SW480 (cell line): ENCODE measurements around the gene RPS8.
A peak's percentile ranks its signal among the peaks of the same experiment; 100 is the strongest.
"Not testable (repeated sequence)": the region's sequence is repeated elsewhere in the genome, so short reads cannot be mapped to it uniquely, and the experiment has no call there.

ENCODE experiments used
- DNase-seq: peaks from one replicate; pipeline ENCODE4 v3.0.0-alpha.2; 2016; ENCODE audit warnings: low spot score

The RPS8 gene

DNA sequence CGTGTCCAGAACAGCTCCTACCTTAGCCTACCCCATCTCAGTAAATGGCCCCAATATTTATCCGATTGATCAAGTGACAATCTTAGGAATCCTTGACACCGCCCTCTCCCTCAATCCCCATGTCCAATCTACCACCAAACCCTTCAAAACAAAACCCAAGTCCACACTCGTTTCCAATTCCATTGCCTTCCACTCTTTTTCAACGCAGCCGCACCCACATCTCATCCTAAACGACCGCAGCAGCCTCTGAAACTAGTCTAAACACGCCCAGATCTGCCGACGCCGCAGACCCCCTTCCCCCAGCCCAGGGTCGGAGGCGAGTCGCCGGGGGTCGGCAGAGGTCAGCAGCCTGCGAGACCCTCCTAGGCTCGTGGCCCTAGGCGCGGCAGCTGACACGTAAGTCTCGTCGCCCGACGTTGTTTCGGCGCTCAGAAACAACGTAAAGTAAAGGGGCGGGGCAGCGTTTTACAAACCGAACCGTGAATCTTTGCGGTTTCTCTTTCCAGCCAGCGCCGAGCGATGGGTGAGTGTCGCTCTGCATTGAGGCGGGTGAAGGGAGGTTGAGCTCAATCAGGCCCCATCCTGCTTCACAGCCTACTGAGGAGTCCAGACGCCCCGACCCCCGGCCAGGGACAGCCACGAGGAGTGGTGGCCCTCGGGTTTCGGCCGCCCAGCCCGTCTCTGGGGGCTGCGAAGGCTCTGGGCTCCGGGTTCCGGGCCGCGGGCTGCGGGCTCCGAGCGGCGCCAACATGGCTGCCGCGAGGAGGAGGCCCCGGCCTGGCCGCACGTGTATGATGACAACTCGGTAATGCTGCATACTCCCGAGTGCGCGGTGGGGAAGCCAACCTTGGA is at the start of gene RPS8:
Gene RPS8, plus strand, starts transcription at position 463 of the 852 bp plus-strand sequence. Its CDS starts 57 bp downstream, at position 520.
- peak; percentile 90 for DNase-seq

DNA sequence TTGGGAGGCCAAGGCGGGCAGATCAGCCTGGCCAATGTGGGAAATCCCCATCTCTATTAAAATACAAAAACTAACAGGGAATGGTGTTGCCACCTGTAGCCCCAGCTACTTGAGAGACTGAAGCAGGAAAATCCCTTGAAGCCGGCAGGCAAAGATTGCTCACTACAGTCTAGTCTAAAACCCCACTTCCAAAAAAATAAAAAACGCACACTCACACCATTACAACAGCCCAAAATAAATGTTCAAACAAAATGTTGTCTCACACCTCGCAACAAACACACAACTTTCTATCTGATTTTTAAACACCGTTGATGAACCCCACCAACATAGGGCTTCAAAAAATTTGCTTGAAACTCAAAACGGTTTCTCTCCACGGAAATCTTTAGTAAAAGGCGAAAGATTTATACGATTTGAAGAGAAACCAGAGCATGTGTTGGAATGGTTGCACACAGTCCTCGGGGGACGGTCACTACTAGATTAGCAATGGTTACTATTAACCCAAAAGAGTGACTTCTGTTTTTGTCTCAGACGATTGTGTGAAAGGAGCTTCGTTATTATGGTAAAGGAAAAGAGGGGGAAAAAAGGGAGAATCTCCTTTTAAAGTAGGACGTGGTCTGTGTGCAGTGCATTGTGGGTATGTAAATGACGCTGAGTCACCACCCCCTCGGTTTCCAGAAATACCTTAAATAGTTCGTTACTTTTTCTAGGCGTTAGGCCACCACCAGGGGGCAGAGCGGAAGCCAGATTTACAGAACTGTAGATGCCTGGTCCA is 44.4 kb upstream of the RPS8 start, which contains the start of gene RNU5D-1:
Gene RNU5D-1, minus strand, starts transcription at position 430 of the 772 bp plus-strand sequence.
- peak; percentile 95 for DNase-seq

DNA sequence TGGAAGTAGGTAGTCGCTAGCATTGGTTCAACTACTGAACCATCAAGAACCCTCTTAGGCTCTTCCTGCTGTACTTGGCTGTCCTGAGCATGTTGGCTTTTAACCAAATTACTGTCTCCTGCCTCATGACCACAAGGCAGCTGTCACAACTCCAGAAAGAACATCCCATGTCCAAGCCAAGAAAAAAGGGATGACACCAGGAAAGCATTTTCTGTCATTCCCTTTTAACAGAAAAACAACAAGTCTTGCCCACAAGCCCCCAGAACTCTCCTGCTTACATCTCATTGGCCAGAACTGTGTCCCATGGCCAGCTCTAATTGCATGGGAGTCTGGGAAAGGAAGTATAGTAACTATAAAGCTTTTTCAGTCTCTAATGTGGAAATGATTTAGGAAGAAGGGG is 42.0 kb upstream of the RPS8 start:
- DNase-seq = no peak

DNA sequence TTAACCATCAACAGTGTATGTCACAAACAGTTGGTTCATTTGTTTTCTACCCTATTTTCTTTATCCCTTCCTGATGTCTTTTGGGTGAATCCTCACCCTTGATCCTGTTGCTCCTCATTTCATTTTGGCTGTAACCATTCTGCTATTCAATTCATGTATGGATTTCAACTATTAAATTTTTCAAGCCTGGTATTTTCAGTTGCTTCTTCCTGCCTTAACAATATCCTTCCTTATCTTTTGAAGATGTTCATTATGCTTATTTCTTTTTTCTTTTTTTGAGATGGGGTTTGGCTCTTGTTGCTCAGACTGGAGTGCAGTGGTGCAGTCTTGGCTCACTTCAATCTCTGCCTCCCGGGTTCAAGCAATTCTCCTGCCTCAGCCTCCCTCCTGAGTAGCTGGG is 41.6 kb upstream of the RPS8 start:
- no peak for DNase-seq

DNA sequence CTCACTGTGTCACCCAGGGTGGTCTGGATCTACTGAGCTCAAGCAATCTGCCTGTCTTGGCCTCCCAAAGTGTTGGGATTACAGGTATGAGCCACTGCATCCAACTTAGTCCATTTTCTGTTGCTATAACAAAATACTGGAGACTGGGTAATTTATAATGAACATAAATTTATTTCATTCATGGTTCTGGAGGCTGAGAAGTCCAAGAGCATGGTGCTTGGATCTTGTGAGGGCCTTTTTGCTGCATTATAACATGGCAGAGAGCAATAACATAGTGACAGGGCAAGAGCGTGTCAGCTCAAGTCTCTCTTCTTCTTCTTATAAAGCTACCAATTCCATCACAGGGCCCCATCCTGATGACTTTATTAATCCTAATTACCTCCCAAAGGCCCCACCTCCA is 39.3 kb upstream of the RPS8 start:
- DNase-seq = no peak

DNA sequence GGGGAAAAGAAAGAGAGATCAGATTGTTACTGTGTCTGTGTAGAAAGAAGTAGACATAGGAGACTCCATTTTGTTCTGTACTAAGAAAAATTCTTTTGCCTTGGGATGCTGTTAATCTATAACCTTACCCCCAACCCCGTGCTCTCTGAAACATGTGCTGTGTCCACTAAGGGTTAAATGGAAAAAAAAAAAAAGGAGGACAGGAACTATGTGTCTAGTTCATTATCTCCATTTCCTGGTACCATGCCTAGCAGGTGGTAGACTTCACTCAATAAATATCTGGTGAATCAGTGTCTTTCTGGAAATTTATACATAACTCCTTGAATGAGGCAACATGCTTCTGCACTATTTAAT is 36.4 kb upstream of the RPS8 start:
- not testable (repeated sequence) for DNase-seq

DNA sequence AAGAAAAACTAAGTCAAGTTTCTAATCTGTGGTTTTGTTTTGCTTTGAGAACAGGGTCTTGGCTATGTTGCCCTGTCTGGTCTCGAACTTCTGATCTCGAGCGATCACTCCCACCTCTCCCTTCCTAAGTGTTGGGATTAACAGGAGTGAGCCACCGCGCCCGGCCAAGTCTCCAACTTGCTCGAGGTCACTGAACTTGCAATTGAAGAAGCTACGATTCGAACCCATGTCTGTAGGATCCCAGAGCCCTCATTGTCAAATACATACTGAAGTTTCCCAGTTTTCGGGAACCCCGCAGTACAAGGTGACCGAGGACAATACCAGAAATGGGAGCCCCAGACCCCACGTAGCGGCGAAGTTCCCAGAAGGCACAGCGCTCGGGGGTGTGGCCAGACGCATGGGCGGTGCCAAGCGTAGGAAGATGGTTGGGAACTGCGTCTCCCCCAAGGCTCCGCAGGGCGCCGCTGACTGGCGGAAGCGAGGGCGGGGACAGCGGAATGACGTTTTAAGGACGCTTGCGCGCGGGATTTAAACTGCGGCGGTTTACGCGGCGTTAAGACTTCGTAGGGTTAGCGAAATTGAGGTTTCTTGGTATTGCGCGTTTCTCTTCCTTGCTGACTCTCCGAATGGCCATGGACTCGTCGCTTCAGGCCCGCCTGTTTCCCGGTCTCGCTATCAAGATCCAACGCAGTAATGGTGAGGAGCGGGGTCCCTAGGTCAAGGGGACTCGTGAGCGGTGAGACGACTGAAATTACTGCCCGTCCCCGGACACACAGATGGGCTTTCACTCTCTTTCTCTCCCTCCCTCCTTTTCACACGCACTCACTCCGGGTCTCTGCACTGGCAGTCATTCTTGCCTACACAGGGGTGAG is 35.8 kb upstream of the RPS8 start, which contains the start of gene KIF2C:
Gene KIF2C, plus strand, starts transcription at position 531 of the 872 bp plus-strand sequence. Its CDS starts 96 bp downstream, at position 627.
- peak; percentile 96 for DNase-seq

DNA sequence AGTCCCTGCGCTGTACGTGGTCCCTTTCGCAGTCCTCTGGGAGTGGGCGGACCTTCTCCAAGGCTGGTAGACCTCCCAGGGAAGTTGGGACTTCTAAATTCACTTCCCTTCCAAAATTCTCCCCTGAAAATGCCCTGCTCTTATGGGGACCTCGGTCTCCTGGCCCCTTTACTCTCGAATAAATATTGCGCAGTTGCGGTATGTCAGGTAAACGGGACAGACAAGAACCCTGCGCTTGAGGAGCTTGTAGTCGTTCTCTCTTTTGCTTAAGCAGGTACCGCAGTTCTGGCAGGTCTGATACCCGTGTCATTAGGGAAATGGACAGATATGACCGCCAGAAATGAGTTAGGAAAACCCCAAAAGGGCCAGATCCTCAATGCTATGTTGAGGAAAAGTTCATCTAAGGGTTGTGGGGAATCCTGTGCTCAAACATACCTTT is 35.1 kb upstream of the RPS8 start:
- no peak for DNase-seq

DNA sequence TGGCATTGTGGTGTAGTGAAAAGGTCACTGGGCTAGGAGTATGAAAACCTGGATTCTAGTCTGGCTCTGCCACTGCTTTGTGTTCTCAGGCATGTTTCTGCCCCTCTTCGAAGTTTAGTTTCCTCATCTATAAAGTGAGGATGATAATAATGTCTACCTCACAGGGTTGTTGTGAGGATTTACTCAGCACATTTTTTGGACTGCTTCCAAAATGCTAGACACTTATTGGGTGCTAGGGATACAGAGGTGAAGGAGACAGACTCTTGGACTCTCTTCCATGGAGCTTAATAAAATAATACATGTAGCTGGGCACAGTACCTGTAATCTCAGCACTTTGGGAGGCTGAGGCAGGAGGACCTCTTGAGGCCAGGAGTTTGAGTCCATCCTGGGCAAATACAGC is 32.1 kb upstream of the RPS8 start:
- DNase-seq = no peak

DNA sequence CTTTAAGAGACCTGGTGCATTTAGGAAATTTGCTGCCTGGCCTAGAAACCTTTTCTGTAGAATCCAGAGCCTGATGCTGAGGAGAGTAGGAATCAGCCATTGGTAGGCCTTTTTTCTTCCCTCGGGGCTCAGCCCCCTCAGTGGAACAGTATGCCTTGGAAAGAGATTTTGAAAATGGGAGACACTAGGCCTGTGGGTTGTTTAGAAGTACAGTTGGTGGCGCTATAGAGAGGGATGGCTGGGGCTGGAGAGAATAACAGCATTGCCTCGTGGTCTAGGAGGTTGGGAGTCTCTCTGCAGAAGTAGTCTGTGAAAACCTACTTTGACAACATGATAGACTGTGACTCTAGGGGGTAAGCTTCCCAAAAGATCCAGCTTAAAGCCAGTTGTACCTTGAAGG is 27.5 kb upstream of the RPS8 start:
- no peak for DNase-seq

DNA sequence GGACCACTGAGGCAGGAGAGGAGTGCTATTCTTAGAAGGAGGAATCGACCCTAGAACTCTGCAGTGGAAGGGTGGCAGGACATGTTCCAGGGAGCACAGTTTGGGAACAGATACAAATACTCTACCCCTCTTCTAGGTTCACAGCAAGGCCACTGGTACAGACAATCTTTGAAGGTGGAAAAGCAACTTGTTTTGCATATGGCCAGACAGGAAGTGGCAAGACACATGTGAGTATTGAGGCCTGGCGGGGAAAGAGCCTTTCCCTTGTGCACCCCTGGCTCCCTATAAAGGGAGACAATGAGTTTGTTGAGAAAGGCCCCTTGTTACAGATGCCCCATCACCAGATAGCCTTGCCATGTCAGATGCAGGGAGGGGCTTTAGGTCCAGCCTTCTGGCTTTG is 17.9 kb upstream of the RPS8 start:
- DNase-seq = no peak

DNA sequence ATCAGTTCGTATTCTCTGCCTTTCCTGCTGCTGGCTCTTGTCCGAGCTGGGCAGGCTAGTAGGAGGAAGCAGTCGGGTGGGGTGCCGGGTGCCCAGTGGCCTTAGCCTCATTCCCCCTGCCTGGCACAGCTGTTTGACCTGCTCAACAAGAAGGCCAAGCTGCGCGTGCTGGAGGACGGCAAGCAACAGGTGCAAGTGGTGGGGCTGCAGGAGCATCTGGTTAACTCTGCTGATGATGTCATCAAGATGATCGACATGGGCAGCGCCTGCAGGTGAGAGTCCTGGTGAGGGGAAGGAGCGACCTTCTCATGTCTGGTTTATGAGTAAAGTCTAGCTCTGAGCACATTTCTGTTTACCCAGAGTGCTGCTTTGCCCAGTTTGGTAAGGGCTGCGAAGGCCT is 16.3 kb upstream of the RPS8 start:
- DNase-seq = no peak

DNA sequence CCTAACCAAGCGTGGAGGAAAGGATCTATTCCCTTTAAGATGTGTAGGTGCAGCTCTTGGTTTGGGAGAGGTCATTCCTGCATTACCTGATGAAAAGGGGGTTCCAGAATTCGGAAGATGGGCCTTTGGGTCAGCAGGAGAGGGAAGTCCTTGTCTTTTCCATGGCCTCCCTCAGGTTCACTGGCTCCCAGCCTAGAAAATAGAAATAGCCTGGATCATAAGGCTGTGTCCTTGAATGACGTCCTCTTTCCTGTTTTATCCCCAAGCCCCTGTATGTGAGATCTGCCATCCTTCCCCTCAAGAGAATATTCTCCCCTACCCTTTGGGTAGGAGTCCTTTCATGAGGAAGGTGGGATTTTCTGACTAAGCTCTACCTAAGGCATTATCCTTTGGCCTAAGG is 14.5 kb upstream of the RPS8 start:
- DNase-seq = no peak

DNA sequence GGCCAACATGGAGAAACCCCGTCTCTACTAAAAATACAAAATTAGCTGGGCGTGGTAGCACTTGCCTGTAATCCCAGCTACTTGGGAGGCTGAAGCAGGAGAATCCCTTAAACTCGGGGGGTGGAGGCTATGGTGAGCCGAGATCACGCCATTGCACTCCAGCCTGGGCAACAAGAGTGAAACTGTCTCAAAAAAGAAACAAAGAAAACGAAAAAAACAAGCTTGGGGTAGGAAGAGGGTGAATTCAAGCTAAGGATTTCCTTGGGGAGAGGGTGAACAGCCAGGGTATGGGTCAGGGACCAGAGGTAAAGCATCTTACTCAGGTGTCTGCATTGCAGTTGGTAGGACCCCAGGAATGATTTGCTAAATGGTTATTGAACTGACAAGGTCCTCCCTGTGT is 8.9 kb upstream of the RPS8 start:
- not testable (repeated sequence) for DNase-seq

DNA sequence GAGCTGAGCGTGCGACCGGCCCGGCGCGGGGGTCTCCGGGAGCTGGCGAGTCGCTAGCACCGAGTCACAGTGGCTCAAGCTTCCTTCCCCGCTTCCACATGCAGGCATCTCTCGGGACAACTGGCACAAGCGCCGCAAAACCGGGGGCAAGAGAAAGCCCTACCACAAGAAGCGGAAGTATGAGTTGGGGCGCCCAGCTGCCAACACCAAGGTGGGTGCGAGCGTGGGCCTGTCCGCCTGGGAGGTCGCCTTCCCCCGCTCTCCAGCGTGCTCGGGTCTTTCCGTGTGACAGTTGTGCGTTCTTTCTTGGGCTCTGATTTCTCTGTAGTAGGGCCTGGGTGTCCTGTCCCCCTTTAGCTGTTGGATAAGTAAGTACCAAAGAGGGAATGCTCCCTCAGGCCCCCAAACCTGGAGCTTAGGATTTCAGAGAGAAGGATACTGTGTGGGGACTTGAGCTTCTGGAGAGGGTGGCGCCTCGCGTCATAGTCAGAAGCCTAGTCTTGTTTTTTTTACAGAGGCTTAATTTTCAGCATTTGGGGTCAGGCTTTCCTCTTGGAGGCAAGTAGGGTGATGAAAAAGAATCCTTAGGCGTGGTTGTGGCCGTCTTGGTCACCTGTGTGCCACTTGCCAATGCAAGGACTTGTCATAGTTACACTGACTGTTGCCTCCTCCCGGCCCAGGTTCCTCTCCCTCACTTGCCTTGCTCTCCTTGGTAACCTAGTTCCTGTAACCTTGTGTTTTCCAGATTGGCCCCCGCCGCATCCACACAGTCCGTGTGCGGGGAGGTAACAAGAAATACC is 790 bp downstream of the RPS8 start:
- DNase-seq = no peak

DNA sequence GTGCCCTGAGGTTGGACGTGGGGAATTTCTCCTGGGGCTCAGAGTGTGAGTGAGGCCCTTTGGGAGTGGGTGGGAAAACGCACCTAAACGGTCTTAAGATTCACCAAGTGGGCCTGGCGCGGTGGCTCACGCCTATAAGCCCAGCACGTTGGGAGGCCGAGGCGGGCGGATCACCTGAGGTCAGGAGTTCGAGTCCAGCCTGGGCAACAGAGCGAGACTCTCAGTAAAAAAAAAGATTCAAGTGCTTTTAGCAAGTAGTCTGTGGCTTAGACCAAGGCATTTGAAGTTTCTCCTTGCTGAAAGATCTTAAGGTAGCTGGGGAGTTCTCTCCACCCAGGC is 1.4 kb downstream of the RPS8 start:
- DNase-seq = no peak

DNA sequence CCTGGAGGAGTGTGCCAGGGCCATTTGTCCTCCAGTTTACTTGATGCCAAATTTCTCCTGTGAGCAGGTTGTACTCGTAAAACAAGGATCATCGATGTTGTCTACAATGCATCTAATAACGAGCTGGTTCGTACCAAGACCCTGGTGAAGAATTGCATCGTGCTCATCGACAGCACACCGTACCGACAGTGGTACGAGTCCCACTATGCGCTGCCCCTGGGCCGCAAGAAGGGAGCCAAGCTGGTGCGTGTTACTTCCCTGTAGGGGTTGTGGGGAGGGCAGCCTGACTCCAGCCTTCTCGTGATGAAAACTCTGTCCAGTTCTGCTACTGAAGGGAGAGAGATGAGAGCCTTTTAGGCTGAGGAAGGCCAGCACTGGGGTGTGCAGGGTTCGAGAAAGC is 2.2 kb downstream of the RPS8 start:
- no peak for DNase-seq

DNA sequence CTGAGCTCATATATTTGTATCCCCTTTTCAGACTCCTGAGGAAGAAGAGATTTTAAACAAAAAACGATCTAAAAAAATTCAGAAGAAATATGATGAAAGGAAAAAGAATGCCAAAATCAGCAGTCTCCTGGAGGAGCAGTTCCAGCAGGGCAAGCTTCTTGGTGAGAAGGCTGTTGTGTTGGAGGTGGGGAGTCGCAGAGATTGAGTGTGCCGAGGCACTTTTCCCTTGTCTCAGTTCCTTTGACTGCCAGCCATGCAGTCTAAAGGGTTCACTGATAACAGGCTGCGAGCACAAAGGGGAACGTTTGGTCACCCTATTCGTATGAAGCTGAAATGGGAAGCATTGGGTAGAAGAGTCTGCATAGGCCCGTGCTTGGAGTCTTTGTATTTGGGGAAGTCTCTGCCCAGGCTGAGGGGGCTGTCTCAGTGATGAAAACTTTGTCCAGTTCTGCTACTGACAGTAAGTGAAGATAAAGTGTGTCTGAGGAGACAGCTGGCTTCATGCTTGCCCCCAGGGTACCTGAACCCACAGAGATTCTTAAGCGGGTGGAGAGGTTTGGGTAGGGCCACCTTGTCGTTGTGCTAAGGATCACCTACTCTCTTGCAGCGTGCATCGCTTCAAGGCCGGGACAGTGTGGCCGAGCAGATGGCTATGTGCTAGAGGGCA is 2.8 kb downstream of the RPS8 start:
- no peak for DNase-seq

DNA sequence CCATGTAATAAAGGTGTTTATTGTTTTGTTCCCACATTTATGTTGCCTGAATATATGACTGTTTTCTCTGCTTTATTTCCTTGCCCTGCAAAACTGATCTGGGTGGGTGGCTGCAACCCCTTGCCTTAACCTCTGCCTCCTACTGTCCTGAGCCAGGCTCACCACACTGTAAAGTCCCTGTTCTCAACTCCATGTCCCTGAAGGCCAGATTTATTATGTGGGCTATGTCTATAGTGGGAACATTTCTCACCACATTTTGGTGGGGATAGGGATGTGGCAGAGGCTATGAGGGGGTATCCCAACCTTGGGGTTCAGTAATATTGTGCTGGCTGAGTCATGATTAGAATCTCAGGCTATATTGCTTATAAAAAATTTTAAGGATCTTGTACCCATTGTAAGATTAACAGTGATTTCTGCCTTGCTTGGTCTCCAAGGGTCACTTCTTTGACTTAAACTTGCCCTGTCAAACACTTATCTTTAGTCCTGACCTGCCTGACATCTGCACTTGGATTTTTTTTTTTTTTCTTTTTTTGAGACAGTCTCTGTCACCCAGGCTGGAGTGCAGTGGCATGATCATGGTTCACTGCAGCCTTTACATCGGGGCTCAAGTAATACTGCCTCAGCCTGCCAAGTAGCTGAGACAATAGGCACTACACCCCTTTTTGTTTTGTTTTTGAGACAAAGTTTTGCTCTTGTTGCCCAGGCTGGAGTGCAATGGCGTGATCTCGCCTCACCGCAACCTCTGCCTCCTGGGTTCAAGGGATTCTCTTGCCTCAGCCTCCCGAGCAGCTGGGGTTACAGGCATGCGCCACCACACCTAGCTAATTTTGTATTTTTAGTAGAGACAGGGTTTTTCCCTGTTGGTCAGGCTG is 3.6 kb downstream of the RPS8 start:
- no peak for DNase-seq

DNA sequence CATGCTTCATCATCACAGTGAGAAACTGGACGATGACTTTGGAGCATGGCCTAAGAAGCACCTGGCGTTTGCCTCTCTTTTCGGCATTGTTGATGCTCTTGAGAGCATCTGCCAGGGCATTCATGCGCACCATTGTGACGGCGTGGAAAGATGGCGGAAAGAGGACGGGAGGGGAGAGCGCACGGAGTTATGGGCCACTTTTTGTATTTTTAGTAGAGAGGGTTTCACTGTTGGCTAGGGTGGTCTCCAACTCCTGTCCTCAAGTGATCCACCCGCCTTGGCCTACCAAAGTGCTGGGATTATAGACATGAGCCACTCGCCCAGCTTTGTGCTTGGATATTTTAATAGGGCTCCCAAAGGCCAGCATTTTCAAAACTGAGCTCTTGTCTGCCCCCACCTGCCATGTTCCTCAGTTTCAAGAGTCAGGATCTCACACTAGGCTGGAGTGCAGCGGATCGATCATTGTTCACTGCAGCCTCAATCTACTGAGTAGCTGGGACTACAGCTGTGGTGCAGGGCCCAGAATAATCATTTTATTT is 5.3 kb downstream of the RPS8 start:
- no peak for DNase-seq
